ENCODE results near the gene CMTR1. TPM values are rescaled to one million over a fixed set of nuclear protein-coding genes. Genes with fewer than 3 reads are reported as not detected.

CMTR1 gene
- total and polyA plus RNA-seq, 10 of the 15 experiments (the other 5 are each of a cell fraction or from before 2014, with no cell fraction given) = 2.7 to 67.0 (median 46.2) TPM

DNA sequence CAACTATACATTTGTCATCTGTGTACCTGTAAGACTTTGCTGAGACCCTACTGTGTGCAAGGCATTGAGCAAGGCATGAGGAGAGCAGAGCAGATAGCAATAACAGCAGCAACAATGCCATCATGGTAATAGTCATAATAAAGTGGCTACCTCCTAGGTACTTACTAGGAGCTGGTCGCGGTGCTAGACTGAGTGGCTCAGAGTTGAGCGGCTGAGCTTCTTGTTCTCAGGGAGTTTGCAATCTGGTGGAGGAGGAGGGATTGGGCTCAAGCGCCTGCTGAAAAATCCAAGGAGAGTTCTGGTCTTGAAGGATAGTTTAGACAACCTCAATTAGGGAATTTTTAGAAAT lies 91.9 kb downstream of the CMTR1 start:
- Histone ChIP-seq H3K9ac (ENCODE audit: control insufficient read depth, insufficient read depth, low read length) (no peak overlapping the region), H3K9me3 (replicated peaks; ENCODE audit: control insufficient read depth, insufficient read depth, low read length) (no peaks in the 10 kb centered on the region), H3K79me2 (ENCODE audit: control insufficient read depth, insufficient read depth, low read length) (no peaks in the 10 kb centered on the region), H3K27me3 (replicated peaks in 1 of 2; ENCODE audit: control insufficient read depth in 2 of 2, insufficient read depth in 2 of 2, low read length in 1 of 2) (no peaks in the 10 kb centered on the region), H3K4me1 (ENCODE audit: control insufficient read depth, insufficient read depth, low read length) (peaks cover 16% of the 10 kb centered on the region), H3K36me3 (ENCODE audit: control insufficient read depth in 2 of 2, insufficient read depth in 2 of 2, low read length in 1 of 2) (no peaks in the 10 kb centered on the region), H4K20me1 (ENCODE audit: control insufficient read depth, insufficient read depth) (no peaks in the 10 kb centered on the region), H3K4me3 (no peak overlapping the region), H3K4me2 (ENCODE audit: control insufficient read depth, insufficient read depth) (no peak overlapping the region), H2AFZ (ENCODE audit: control insufficient read depth, low read depth, low read length) (no peak overlapping the region), H3K27ac (ENCODE audit: control insufficient read depth, insufficient read depth) (no peak overlapping the region)
- 81% methylated on average over 4 of the region's 4 CpGs for WGBS (ENCODE audit: insufficient coverage, insufficient replicate concordance, low lambda C conversion rate, missing lambda C conversion rate)
- RAD21 ChIA-PET (ENCODE audit: unreplicated experiment) = interaction anchor here (1.5 to 1.6 kb wide), 2 partner anchors 8 to 31 kb away, joined by 3 to 4 read pairs; no protein-coding TSS in a partner anchor
- no TSS peak for BruUV-seq (replicated peaks)
- no peak for DNase-seq (ENCODE audit: low read depth, low spot score)
- FAIRE-seq = no peak
- CTCF ChIA-PET = interaction anchor here (0.7 to 6.5 kb wide), 3 partner anchors 13 to 132 kb away, joined by 5 to 29 read pairs (median 8); no protein-coding TSS in a partner anchor
- TF ChIP-seq JUND (IDR thresholded peaks at IDR 0.05; ENCODE audit: low read depth, low read length) (no peak), NFIC (IDR thresholded peaks at IDR 0.05; ENCODE audit: low read depth, low read length) (no peak), IKZF1 (conservative IDR thresholded peaks at IDR 0.05) (no peak), RUNX3 (IDR thresholded peaks at IDR 0.05; ENCODE audit: low read length) (no peak), SREBF2 (IDR thresholded peaks at IDR 0.05; ENCODE audit: low read length) (no peak), POU2F2 (IDR thresholded peaks at IDR 0.05; ENCODE audit: borderline replicate concordance, low read depth, low read length) (no peak)
- POLR2A ChIA-PET = interaction anchor here (1.0 to 2.0 kb wide), 2 partner anchors 8 to 33 kb away, joined by 6 read pairs; no protein-coding TSS in a partner anchor
- in situ Hi-C loops (cut with MboI) = no loop called here
- SMC1A ChIA-PET (ENCODE audit: uncharacterized antibody, unreplicated experiment) = interaction anchor here (0.6 to 2.2 kb wide), 4 partner anchors 8 to 47 kb away, joined by 3 to 8 read pairs (median 4); no protein-coding TSS in a partner anchor
- ATAC-seq = no peak
- intact Hi-C loops (cut with micrococcal nuclease; ENCODE audit: unreplicated experiment) = no loop called here

Data from GM12878 (cell line).